Neural progenitor cell (in vitro differentiated cells): ENCODE data around the gene CHRNA4. TPM values are rescaled to one million over a fixed set of nuclear protein-coding genes. Genes with fewer than 3 reads are reported as not detected.

ENCODE experiments used
- DNase-seq: peaks from one replicate; pipeline ENCODE4 v3.0.0-alpha.2; 2016; ENCODE audit warnings: low spot score
- H2AFZ ChIP-seq: fragments of 200-600 bp; sonication (generic); replicated peaks from 2 replicates; pipeline ENCODE4 v1.6.1; 2016; ENCODE audit warnings: antibody characterized with exemption
- H3F3A ChIP-seq: fragments of 200-600 bp; sonication (generic); 2 replicates; pipeline ENCODE4 v1.6.1; 2016; ENCODE audit warnings: antibody characterized with exemption, low read depth
- H3K27ac ChIP-seq: fragments of 200-600 bp; sonication (generic); 2 replicates; pipeline ENCODE4 v1.5.1; 2016; ENCODE audit warnings: mild to moderate bottlenecking
- H3K27me3 ChIP-seq: fragments of 200-600 bp; sonication (generic); 2 replicates; pipeline ENCODE4 v1.6.1; 2016; ENCODE audit warnings: mild to moderate bottlenecking, moderate library complexity
- H3K36me3 ChIP-seq: fragments of 200-600 bp; sonication (generic); 2 replicates; pipeline ENCODE4 v1.5.1; 2016
- H3K4me1 ChIP-seq: fragments of 200-600 bp; sonication (generic); 2 replicates; pipeline ENCODE4 v1.6.1; 2016; ENCODE audit warnings: mixed run types
- H3K4me2 ChIP-seq: fragments of 200-600 bp; sonication (generic); 2 replicates; pipeline ENCODE4 v1.6.1; 2016
- H3K4me3 ChIP-seq: fragments of 200-600 bp; sonication (generic); 2 replicates; pipeline ENCODE4 v1.5.1; 2016
- H3K79me2 ChIP-seq: fragments of 200-600 bp; sonication (generic); 2 replicates; pipeline ENCODE4 v1.6.1; 2016; ENCODE audit warnings: low read depth
- H3K9ac ChIP-seq: fragments of 200-600 bp; sonication (generic); 2 replicates; pipeline ENCODE4 v1.6.1; 2016
- H3K9me3 ChIP-seq: fragments of 200-600 bp; sonication (generic); 2 replicates; pipeline ENCODE4 v1.5.1; 2016; ENCODE audit warnings: low read depth
- H4K20me1 ChIP-seq: fragments of 200-600 bp; sonication (generic); 2 replicates; pipeline ENCODE4 v1.6.1; 2016; ENCODE audit warnings: low read depth
- H3K27ac Mint-ChIP-seq: 3 replicates; pipeline ENCODE4 v1.8.0; 2021; ENCODE audit warnings: mixed read lengths
- H3K27me3 Mint-ChIP-seq: 2 replicates; pipeline ENCODE4 v1.8.0; 2022; ENCODE audit warnings: low read depth, mild to moderate bottlenecking, inconsistent platforms, moderate library complexity, mixed read lengths; ENCODE audit not compliant: insufficient read depth
- H3K36me3 Mint-ChIP-seq: 3 replicates; pipeline ENCODE4 v1.8.0; 2021; ENCODE audit warnings: mixed read lengths
- H3K4me1 Mint-ChIP-seq: 3 replicates; pipeline ENCODE4 v1.8.0; 2021; ENCODE audit warnings: mixed read lengths
- H3K4me3 Mint-ChIP-seq: 3 replicates; pipeline ENCODE4 v1.8.0; 2021; ENCODE audit warnings: mild to moderate bottlenecking, moderate library complexity, mixed read lengths
- H3K9me3 Mint-ChIP-seq: 3 replicates; pipeline ENCODE4 v1.8.0; 2020; ENCODE audit warnings: mixed read lengths
- EZH2 ChIP-seq: fragments of 200-600 bp; sonication (generic); IDR thresholded peaks from 2 replicates; pipeline ENCODE4 v1.6.1; 2017; ENCODE audit warnings: antibody characterized with exemption, mild to moderate bottlenecking, moderate library complexity
- EZH2phosphoT487 ChIP-seq: fragments of 200-600 bp; sonication (generic); IDR thresholded peaks from 2 replicates; pipeline ENCODE4 v1.6.1; 2017; ENCODE audit warnings: antibody characterized with exemption
- total RNA-seq: library from RNA; depleted of rRNA; stranded (reverse); fragments of >200 nt; gene quantifications from 2 replicates; pipeline ENCODE4 v1.2.3, GENCODE V29; 2015; ENCODE audit warnings: low replicate concordance
- TF ChIP-seq, protein P1 (sequence below): fragments of 200-600 bp; sonication (generic); IDR thresholded peaks from 2 replicates; pipeline ENCODE4 v1.5.1; 2017; ENCODE audit warnings: antibody characterized with exemption, mild to moderate bottlenecking

CHRNA4 gene
- total RNA-seq, 1 donor from 2014 or later: not detected

DNA sequence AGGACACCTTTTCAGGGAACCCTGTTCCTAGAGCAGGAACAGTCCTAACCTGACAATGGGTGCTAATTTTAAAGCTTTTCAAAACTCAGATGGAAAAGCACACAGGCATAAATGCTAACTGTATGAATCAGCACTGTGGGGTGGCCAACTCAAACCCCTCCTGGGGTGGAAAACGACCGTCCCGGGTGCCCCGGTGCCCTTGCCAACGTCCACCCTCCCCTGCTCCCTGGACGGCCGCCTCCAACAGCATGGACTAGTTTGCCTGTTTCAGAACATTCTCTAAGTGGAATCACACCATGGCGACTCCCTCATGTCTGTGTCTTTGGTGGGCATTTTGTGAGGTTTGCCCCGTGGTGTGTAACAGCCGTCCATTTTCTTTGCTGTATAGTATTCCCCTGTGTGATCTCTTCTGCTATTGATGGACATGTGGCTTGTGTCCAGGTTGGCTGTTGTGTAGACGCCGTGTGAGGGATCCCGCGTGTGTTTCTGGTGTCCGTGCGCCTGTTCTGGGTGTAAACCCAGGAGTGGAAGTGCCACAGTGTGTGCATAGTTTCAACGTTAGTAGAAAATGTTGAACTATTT is 62.3 kb downstream of the CHRNA4 start:
- no peak overlapping the region for H3K4me3 ChIP-seq
- peaks cover 12% of the 10 kb centered on the region for H3F3A ChIP-seq
- Mint-ChIP-seq H3K4me3 (peak overlapping the region; percentile 56), H3K27ac (no peak overlapping the region), H3K4me1 (peaks cover 13% of the 10 kb centered on the region), H3K36me3 (no peaks in the 10 kb centered on the region), H3K27me3 (peaks cover 18% of the 10 kb centered on the region), H3K9me3 (no peaks in the 10 kb centered on the region)
- TF ChIP-seq EZH2 (no peak), EZH2phosphoT487 (no peak)
- TF ChIP-seq, protein P1, sequence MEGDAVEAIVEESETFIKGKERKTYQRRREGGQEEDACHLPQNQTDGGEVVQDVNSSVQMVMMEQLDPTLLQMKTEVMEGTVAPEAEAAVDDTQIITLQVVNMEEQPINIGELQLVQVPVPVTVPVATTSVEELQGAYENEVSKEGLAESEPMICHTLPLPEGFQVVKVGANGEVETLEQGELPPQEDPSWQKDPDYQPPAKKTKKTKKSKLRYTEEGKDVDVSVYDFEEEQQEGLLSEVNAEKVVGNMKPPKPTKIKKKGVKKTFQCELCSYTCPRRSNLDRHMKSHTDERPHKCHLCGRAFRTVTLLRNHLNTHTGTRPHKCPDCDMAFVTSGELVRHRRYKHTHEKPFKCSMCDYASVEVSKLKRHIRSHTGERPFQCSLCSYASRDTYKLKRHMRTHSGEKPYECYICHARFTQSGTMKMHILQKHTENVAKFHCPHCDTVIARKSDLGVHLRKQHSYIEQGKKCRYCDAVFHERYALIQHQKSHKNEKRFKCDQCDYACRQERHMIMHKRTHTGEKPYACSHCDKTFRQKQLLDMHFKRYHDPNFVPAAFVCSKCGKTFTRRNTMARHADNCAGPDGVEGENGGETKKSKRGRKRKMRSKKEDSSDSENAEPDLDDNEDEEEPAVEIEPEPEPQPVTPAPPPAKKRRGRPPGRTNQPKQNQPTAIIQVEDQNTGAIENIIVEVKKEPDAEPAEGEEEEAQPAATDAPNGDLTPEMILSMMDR: no peak
- DNase-seq: no peak
- H2AFZ ChIP-seq: no peak overlapping the region
- no peaks in the 10 kb centered on the region for H3K79me2 ChIP-seq
- no peak overlapping the region for H3K9ac ChIP-seq
- H3K4me2 ChIP-seq: no peak overlapping the region
- no peaks in the 10 kb centered on the region for H3K9me3 ChIP-seq
- H3K27me3 ChIP-seq: peaks cover 35% of the 10 kb centered on the region
- no peaks in the 10 kb centered on the region for H4K20me1 ChIP-seq
- H3K4me1 ChIP-seq: peaks cover 23% of the 10 kb centered on the region
- no peak overlapping the region for H3K27ac ChIP-seq
- H3K36me3 ChIP-seq: no peaks in the 10 kb centered on the region

DNA sequence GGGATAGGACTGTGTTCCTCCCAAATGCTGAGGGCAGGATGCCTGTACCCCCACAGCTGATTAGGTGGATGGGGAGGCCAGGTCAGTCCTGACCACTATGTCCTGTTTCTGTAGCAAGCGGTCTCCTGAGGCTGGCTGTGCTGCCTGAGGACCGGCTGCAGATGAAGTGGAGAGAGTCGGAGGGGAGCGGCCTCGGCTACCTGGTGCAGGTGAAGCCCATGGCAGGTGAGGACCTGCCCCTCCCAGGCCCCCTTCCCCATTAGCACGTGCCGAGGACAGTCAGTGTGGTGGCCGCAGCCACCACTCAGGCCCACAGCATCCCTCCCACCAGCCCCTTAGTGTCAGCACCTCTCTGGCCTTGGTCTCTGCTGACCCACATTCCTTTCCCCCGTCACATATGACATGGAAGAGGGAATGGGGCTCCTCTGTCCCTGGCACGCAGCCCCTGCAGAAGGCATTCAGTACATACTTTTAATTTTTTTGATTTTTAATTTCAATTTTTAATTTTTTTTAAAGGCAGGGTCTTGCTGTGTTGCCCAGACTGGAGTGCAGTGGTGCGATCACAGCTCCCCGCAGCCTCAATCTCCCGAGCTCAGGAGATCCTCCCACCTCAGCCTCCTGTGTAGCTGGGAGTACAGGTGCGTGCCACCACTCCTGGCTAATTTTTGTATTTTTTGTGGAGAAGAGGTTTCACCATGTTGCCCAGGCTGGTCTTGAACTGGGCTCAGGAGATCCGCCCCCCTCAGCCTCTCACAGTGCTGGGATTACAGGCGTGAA is 63.2 kb downstream of the CHRNA4 start:
- H3K27ac Mint-ChIP-seq: no peak overlapping the region
- Histone ChIP-seq H2AFZ (no peak overlapping the region), H3K79me2 (no peaks in the 10 kb centered on the region), H3K4me3 (no peak overlapping the region), H3K4me2 (no peak overlapping the region), H3K4me1 (peaks cover 23% of the 10 kb centered on the region), H3K9ac (no peak overlapping the region), H3K9me3 (no peaks in the 10 kb centered on the region), H3F3A (peaks cover 9% of the 10 kb centered on the region), H3K36me3 (no peaks in the 10 kb centered on the region), H4K20me1 (no peaks in the 10 kb centered on the region), H3K27ac (no peak overlapping the region), H3K27me3 (peaks cover 35% of the 10 kb centered on the region)
- peaks cover 13% of the 10 kb centered on the region for H3K4me1 Mint-ChIP-seq
- DNase-seq: no peak
- no peaks in the 10 kb centered on the region for H3K36me3 Mint-ChIP-seq
- H3K4me3 Mint-ChIP-seq: no peak overlapping the region
- H3K27me3 Mint-ChIP-seq: peaks cover 15% of the 10 kb centered on the region
- H3K9me3 Mint-ChIP-seq: no peaks in the 10 kb centered on the region
- TF ChIP-seq EZH2phosphoT487 (no peak), EZH2 (no peak)
- TF ChIP-seq, protein P1: no peak

DNA sequence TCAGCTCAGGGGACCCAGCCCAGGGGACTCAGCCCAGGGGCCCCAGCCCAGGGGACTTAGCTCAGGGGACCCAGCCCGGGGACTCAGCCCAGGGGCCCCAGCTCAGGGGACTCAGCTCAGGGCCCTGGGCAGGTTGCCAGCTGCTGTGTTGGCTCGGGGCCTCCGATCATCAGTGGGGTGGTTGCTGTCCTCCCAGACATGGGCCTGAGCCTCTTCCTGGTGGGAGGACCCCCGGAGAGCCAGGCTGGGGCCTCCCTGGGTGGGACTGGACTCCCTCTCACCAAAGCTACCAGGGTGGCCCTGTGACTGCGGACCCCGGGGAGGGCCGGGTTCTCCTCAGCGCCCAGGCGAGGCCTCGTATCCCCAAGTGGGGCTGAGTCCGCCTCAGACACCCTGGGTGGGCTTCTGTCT is 63.8 kb downstream of the CHRNA4 start:
- no peak for TF ChIP-seq EZH2
- no peak for TF ChIP-seq EZH2phosphoT487
- TF ChIP-seq, protein P1: no peak
- H3K4me3 Mint-ChIP-seq: no peak overlapping the region
- peaks cover 13% of the 10 kb centered on the region for H3K4me1 Mint-ChIP-seq
- H3K9me3 Mint-ChIP-seq: no peaks in the 10 kb centered on the region
- Histone ChIP-seq H3K4me3 (no peak overlapping the region), H3K4me2 (no peak overlapping the region), H3K4me1 (peaks cover 23% of the 10 kb centered on the region), H3K27ac (no peak overlapping the region), H3K9me3 (no peaks in the 10 kb centered on the region), H3K9ac (no peak overlapping the region), H3K36me3 (no peaks in the 10 kb centered on the region), H4K20me1 (no peaks in the 10 kb centered on the region), H3K27me3 (peaks cover 35% of the 10 kb centered on the region), H2AFZ (no peak overlapping the region), H3F3A (peaks cover 4% of the 10 kb centered on the region), H3K79me2 (no peaks in the 10 kb centered on the region)
- no peaks in the 10 kb centered on the region for H3K36me3 Mint-ChIP-seq
- DNase-seq: no peak
- H3K27me3 Mint-ChIP-seq: peaks cover 11% of the 10 kb centered on the region
- H3K27ac Mint-ChIP-seq: no peak overlapping the region
